GM18511 (cell line): ENCODE results near the gene SERPINI1.

Source experiments
- ATAC-seq: cut with Tn5 transposase; IDR thresholded peaks from one replicate; pipeline ENCODE4 v1.9.1; 2021; ENCODE audit warnings: mild to moderate bottlenecking, moderate library complexity; ENCODE audit not compliant: unreplicated experiment

Gene SERPINI1

GRCh38 chr3:167733961-167734497 lies 1.5 kb upstream of the SERPINI1 start:
- ATAC-seq, result no peak

GRCh38 chr3:167734498-167735232 lies 856 bp upstream of the SERPINI1 start, which contains the start of gene PDCD10:
Gene PDCD10 (minus strand): TSS chr3:167734892. CDS start chr3:167720157, 14,735 bp downstream.
- ATAC-seq, result peak; percentile 85

- ATAC-seq, result no peak
These were observed 805 bp downstream of the SERPINI1 start for GRCh38 chr3:167736264-167736787.

GRCh38 chr3:167736997-167737396 lies 1.5 kb downstream of the SERPINI1 start:
- ATAC-seq, result no peak

GRCh38 chr3:167738037-167738436 lies 2.5 kb downstream of the SERPINI1 start:
- ATAC-seq, result no peak

GRCh38 chr3:167739190-167739810 lies 3.8 kb downstream of the SERPINI1 start:
- ATAC-seq, result no peak

- peak; percentile 98 for ATAC-seq
These were observed 5.6 kb downstream of the SERPINI1 start for GRCh38 chr3:167740961-167741587.

GRCh38 chr3:167742338-167742737 lies 6.8 kb downstream of the SERPINI1 start:
- ATAC-seq, result no peak

- no peak for ATAC-seq
These were observed 8.3 kb downstream of the SERPINI1 start for GRCh38 chr3:167743799-167744198.

- no peak for ATAC-seq
These were observed 13.7 kb downstream of the SERPINI1 start for GRCh38 chr3:167749209-167749608.

- ATAC-seq, result no peak
These were observed 14.2 kb downstream of the SERPINI1 start for GRCh38 chr3:167749728-167750127.

GRCh38 chr3:167750272-167750971 lies 14.9 kb downstream of the SERPINI1 start:
- ATAC-seq, result peak; percentile 99

- peak; percentile 29 for ATAC-seq
These were observed 18.5 kb downstream of the SERPINI1 start for GRCh38 chr3:167754049-167754448.

GRCh38 chr3:167761302-167761701 lies 25.8 kb downstream of the SERPINI1 start:
- no peak for ATAC-seq

GRCh38 chr3:167762296-167762695 lies 26.8 kb downstream of the SERPINI1 start:
- no peak for ATAC-seq

- peak; percentile 49 for ATAC-seq
These were observed 37.5 kb downstream of the SERPINI1 start for GRCh38 chr3:167772992-167773391.

GRCh38 chr3:167773584-167773983 lies 38.1 kb downstream of the SERPINI1 start:
- peak; percentile 90 for ATAC-seq

GRCh38 chr3:167776066-167776685 lies 40.7 kb downstream of the SERPINI1 start:
- ATAC-seq, result no peak

GRCh38 chr3:167777356-167777755 lies 41.8 kb downstream of the SERPINI1 start:
- peak; percentile 35 for ATAC-seq

- ATAC-seq, result no peak
These were observed 44.8 kb downstream of the SERPINI1 start for GRCh38 chr3:167780214-167780883.
